K562 (cell line): Measurements from ENCODE around the gene EPHA4. TPM values are rescaled to one million over a fixed set of nuclear protein-coding genes. Genes with fewer than 3 reads are reported as not detected.

Source experiments
- ATAC-seq: fragments of 200-7000 bp; cut with Tn5 transposase; 3 replicates; pipeline ENCODE4 v1.9.1; 2020; ENCODE audit warnings: moderate library complexity
- BruUV-seq: library from RNA; stranded (reverse); fragments of 400-500 nt; replicated peaks from 2 replicates; lab custom pipeline; 2021; lab: Mats Ljungman, UMichigan
- CTCF ChIA-PET: fragments of 300-600 bp; formaldehyde crosslinking; extraction: SDS; loops from one replicate; lab custom pipeline; 2021; ENCODE audit warnings: low intra/inter-chr PET ratio; lab: Yijun Ruan, JAX
- POLR2A ChIA-PET: fragments of 300-600, 350-650 bp; sonication (Branson Sonifier 250); formaldehyde crosslinking; extraction: SDS; loops from one replicate; lab custom pipeline; 2021; ENCODE audit warnings: antibody characterized with exemption, inconsistent platforms; lab: Yijun Ruan, JAX
- DNase-seq, 4 experiments: peaks; one replicate each; pipeline versions ENCODE4 v3.0.0 to v3.0.0-alpha.2; 2011 to 2018; ENCODE audit warnings: low spot score in 3 of 4, mixed read lengths in 3 of 4; ENCODE audit errors: extremely low read depth in 1 of 4
- FAIRE-seq: peaks from 2 replicates; lab custom pipeline; 2011; peaks lifted over from hg19 to GRCh38; lab: Jason Lieb, UNC
- H2AFZ ChIP-seq: 2 replicates; pipeline ENCODE4 v1.6.0; 2011; ENCODE audit warnings: low read depth, low read length, control low read depth, inconsistent platforms
- H3K27ac ChIP-seq: fragments of 200-600 bp; 3 replicates; pipeline ENCODE4 v1.8.0; 2011; ENCODE audit warnings: low read depth, mild to moderate bottlenecking, control low read depth, inconsistent platforms, low read length, moderate library complexity, mixed read lengths; ENCODE audit errors: extremely low read depth
- H3K27me3 ChIP-seq, 2 experiments: fragments of 300-600 bp in 1 of 2; 2 replicates in 1 of 2; 3 replicates in 1 of 2; pipeline versions ENCODE4 v1.6.0 to v1.8.0; 2011; ENCODE audit warnings: inconsistent platforms in 2 of 2, low read length in 2 of 2, mild to moderate bottlenecking in 1 of 2, mixed read lengths in 1 of 2, moderate library complexity in 1 of 2; ENCODE audit not compliant: control insufficient read depth in 2 of 2, insufficient read depth in 2 of 2
- H3K36me3 ChIP-seq: fragments of 300-600 bp; 3 replicates; pipeline ENCODE4 v1.8.0; 2011; ENCODE audit warnings: mild to moderate bottlenecking, low read length, inconsistent platforms; ENCODE audit not compliant: control insufficient read depth, insufficient read depth
- H3K4me1 ChIP-seq, 2 experiments: fragments of 200-600 bp in 1 of 2; replicated peaks in 1 of 2; 2 replicates in 1 of 2; 3 replicates in 1 of 2; pipeline versions ENCODE4 v1.5.1 to v1.8.0; 2011; ENCODE audit warnings: inconsistent platforms in 2 of 2, low read length in 2 of 2, mild to moderate bottlenecking in 1 of 2, mixed read lengths in 1 of 2, moderate library complexity in 1 of 2; ENCODE audit not compliant: control insufficient read depth in 2 of 2, insufficient read depth in 2 of 2
- H3K4me2 ChIP-seq: 2 replicates; pipeline ENCODE4 v1.6.1; 2011; ENCODE audit warnings: low read length, control low read depth, inconsistent platforms, mixed read lengths; ENCODE audit not compliant: insufficient read depth
- H3K4me3 ChIP-seq: fragments of 200-600 bp; sonication (generic), shearing (Covaris generic); 2 replicates; pipeline ENCODE4 v1.5.1; 2016; ENCODE audit warnings: control low read depth, inconsistent platforms
- H3K79me2 ChIP-seq: fragments of 200-600 bp; 3 replicates; pipeline ENCODE4 v1.8.0; 2011; ENCODE audit warnings: low read length, inconsistent platforms; ENCODE audit not compliant: control insufficient read depth, insufficient read depth
- H3K9ac ChIP-seq, 2 experiments: 2 replicates each; pipeline versions ENCODE4 v1.6.0 to v1.6.1; 2011; ENCODE audit warnings: low read depth in 2 of 2, low read length in 2 of 2, control low read depth in 1 of 2, inconsistent platforms in 1 of 2, mild to moderate bottlenecking in 1 of 2, mixed read lengths in 1 of 2; ENCODE audit not compliant: insufficient read depth in 1 of 2
- H3K9me1 ChIP-seq: one replicate; pipeline ENCODE4 v1.6.0; 2011; ENCODE audit warnings: inconsistent platforms, mild to moderate bottlenecking, low read length, moderate library complexity; ENCODE audit not compliant: control insufficient read depth, insufficient read depth
- H3K9me3 ChIP-seq: replicated peaks from 2 replicates; pipeline ENCODE4 v1.5.1; 2011; ENCODE audit warnings: low read depth, low read length, inconsistent platforms; ENCODE audit not compliant: control insufficient read depth, insufficient read depth
- H4K20me1 ChIP-seq: replicated peaks from 2 replicates; pipeline ENCODE4 v1.6.1; 2011; ENCODE audit warnings: low read length, inconsistent platforms, mixed read lengths; ENCODE audit not compliant: control insufficient read depth, insufficient read depth
- ARHGAP35 ChIP-seq: fragments of 450-650 bp; IDR thresholded peaks from 2 replicates; pipeline ENCODE4 v1.6.1; 2018; ENCODE audit not compliant: partially characterized antibody
- C11orf30 ChIP-seq: fragments of 450-650 bp; IDR thresholded peaks from 2 replicates; pipeline ENCODE4 v1.6.1; 2016; ENCODE audit warnings: low read depth, mild to moderate bottlenecking
- NUFIP1 ChIP-seq: fragments of 450-650 bp; IDR thresholded peaks from 2 replicates; pipeline ENCODE4 v1.6.1; 2018; ENCODE audit not compliant: partially characterized antibody
- POLR2H ChIP-seq: IDR thresholded peaks from 2 replicates; pipeline ENCODE4 v1.6.1; 2016; ENCODE audit warnings: missing genetic modification characterization, low read depth, mild to moderate bottlenecking, control low read depth, missing compliant biosample characterization, moderate library complexity
- PTTG1 ChIP-seq: fragments of 450-650 bp; IDR thresholded peaks from 2 replicates; pipeline ENCODE4 v1.6.1; 2016; ENCODE audit warnings: low read depth, mild to moderate bottlenecking, missing genetic modification characterization, missing compliant biosample characterization
- WGBS: fragments of 100-300 bp; shearing (Covaris generic); methylation state at CpG from one replicate; pipeline ENCODE4 v1.1.6; 2016; ENCODE audit warnings: low coverage, mixed read lengths; ENCODE audit not compliant: insufficient coverage; ENCODE audit errors: missing lambda C conversion rate; 5-methylcytosine and 5-hydroxymethylcytosine counted together
- in situ Hi-C: fragments of 300-500 bp; cut with MboI; formaldehyde crosslinking; loops from 4 replicates; pipeline ENCODE4 v1.15.0; 2018; ENCODE audit warnings: inconsistent platforms, mixed read lengths
- intact Hi-C: fragments of 100-400 bp; cut with micrococcal nuclease; formaldehyde crosslinking; loops from 2 replicates; pipeline ENCODE4 v1.14.2; 2022
- polyA plus RNA-seq, 8 experiments: library from polyadenylated mRNA; depleted of rRNA in 4 of 8; stranded (reverse) in 5 of 8; unstranded in 3 of 8; fragments of >200 nt; fragmentation: Nextera tagmentation in 2 of 8; fragmentation: Illumina TruSeq in 1 of 8; extraction: Ambion mirVana in 2 of 8; extraction: Trizol in 1 of 8; gene quantifications; 2 replicates each; pipeline versions ENCODE4 v1.2.1 to v1.2.3, GENCODE V29; 2011 to 2014; ENCODE audit warnings: inconsistent platforms in 1 of 8, missing spikeins in 1 of 8
- total RNA-seq, 7 experiments: library from RNA; depleted of rRNA in 6 of 7; stranded (reverse); fragments of >200 nt in 6 of 7; fragmentation: Illumina TruSeq in 2 of 7; extraction: Trizol in 2 of 7; gene quantifications; 2 replicates each; pipeline versions ENCODE4 v1.2.1 to v1.2.3, GENCODE V29; 2011 to 2021; ENCODE audit warnings: low replicate concordance in 1 of 7
- TF ChIP-seq, protein P1 (sequence below): IDR thresholded peaks from 3 replicates; pipeline ENCODE4 v1.6.1; 2011; ENCODE audit warnings: borderline replicate concordance, mild to moderate bottlenecking; ENCODE audit not compliant: insufficient read length, insufficient read depth

EPHA4 gene
- total and polyA plus RNA-seq, 9 of the 15 experiments (the other 6 are each of a cell fraction or from before 2014, with no cell fraction given) = 0.07 to 0.09 (median 0.07) TPM; not detected in 6

- Histone ChIP-seq H3K4me1 (no peaks in the 10 kb centered on the region), H3K4me3 (no peak overlapping the region), H3K27me3 (no peaks in the 10 kb centered on the region), H2AFZ (no peak overlapping the region), H3K4me2 (no peak overlapping the region), H3K9ac (no peak overlapping the region), H3K9me1 (no peaks in the 10 kb centered on the region), H3K9me3 (no peaks in the 10 kb centered on the region), H3K36me3 (no peaks in the 10 kb centered on the region), H3K79me2 (no peaks in the 10 kb centered on the region), H4K20me1 (no peaks in the 10 kb centered on the region), H3K27ac (no peak overlapping the region)
- in situ Hi-C loops = no loop called here
- intact Hi-C loops = no loop called here
- no TSS peak for BruUV-seq
- TF ChIP-seq, protein P1, sequence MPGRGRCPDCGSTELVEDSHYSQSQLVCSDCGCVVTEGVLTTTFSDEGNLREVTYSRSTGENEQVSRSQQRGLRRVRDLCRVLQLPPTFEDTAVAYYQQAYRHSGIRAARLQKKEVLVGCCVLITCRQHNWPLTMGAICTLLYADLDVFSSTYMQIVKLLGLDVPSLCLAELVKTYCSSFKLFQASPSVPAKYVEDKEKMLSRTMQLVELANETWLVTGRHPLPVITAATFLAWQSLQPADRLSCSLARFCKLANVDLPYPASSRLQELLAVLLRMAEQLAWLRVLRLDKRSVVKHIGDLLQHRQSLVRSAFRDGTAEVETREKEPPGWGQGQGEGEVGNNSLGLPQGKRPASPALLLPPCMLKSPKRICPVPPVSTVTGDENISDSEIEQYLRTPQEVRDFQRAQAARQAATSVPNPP = no peak
- no peak for TF ChIP-seq ARHGAP35
- TF ChIP-seq C11orf30 = no peak
- no peak for TF ChIP-seq PTTG1 (tag)
- TF ChIP-seq NUFIP1 = no peak
- no peak for TF ChIP-seq POLR2H (tag)
- FAIRE-seq = no peak
- POLR2A ChIA-PET = no interaction called here
- CTCF ChIA-PET = no interaction called here
- no peak for ATAC-seq
- DNase-seq = no peak
- WGBS = 3% methylated on average over 5 of the region's 6 CpGs
These were observed 71.4 kb downstream of the EPHA4 start for GRCh38 chr2:221500501-221501209.
